BLaER1 (cell line): ENCODE data around the gene COIL.

ENCODE experiments used
- H3K27ac ChIP-seq: shearing (Covaris generic); formaldehyde crosslinking; 2 replicates; pipeline ENCODE4 v1.8.1; 2022
- H3K27me3 ChIP-seq: shearing (Covaris generic); formaldehyde crosslinking; 2 replicates; pipeline ENCODE4 v1.8.1; 2022
- H3K36me3 ChIP-seq: shearing (Covaris generic); formaldehyde crosslinking; 2 replicates; pipeline ENCODE4 v1.8.1; 2022
- H3K4me1 ChIP-seq: shearing (Covaris generic); formaldehyde crosslinking; 2 replicates; pipeline ENCODE4 v1.8.1; 2022
- H3K4me2 ChIP-seq: shearing (Covaris generic); formaldehyde crosslinking; 2 replicates; pipeline ENCODE4 v1.8.1; 2022
- H3K4me3 ChIP-seq: shearing (Covaris generic); formaldehyde crosslinking; 2 replicates; pipeline ENCODE4 v1.8.1; 2022
- H3K9ac ChIP-seq: shearing (Covaris generic); formaldehyde crosslinking; 2 replicates; pipeline ENCODE4 v1.8.1; 2022
- H3K9me3 ChIP-seq: shearing (Covaris generic); formaldehyde crosslinking; 2 replicates; pipeline ENCODE4 v1.8.1; 2022
- H4K20me1 ChIP-seq: shearing (Covaris generic); formaldehyde crosslinking; 2 replicates; pipeline ENCODE4 v1.8.1; 2022
- Cebpa-rat ChIP-seq: shearing (Covaris generic); IDR thresholded peaks from 2 replicates; pipeline ENCODE4 v1.8.1; 2022

The COIL gene

DNA sequence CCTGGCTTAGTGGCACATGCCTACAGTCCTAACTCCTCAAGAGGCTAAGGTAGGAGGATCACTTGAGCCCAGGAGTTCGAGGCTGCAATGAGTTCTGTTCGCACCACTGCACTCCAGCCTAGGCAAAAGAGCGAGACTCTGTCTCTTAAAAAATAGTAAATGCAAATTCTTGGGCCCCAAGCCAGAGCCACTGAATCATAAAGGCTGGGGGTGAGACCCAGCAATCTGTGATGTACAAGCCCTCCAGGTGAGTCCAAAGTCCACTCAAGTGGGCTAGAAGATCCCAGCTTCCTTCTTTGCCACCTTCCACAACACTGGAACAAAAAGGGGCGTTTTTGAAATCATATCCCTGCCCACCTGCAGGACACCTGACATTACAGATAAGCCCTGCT, 63.9 kb downstream of the COIL start:
- H3K4me2 ChIP-seq = no peak overlapping the region

DNA sequence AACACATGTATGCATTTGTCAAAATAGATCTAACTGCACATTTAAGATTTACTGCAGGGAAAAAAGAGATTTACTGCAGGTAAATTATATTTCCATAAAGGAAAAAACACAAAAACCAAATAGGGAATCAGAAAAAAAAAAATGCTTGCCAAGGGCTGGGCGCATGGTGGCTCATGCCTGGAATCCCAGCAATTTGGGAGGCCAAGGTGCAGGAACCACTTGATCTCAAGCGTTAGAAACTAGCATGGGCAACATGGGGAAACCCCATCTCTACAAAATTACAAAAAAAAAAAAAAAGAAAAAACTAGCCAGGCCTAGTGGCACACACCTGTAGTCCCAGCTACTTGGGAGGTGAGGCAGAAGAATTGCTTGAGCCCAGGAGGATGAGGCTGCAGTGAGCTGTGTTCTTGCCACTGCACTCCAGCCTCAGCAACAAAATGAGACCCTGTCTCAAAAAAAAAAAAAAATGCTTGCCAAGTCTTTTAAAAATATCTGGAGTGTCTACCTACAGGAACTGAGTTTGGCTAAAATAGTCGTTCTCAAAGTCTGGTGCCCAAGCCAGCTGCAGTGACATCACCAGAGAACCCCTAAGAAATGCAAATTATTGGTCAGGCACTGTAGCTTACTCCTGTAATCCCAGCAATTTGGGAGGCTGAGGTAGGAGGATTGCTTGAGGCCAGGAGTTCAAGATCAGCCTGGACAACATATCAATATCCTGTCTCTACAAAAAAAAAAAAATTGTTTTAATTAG, 64.5 kb downstream of the COIL start:
- no peak overlapping the region for H3K27ac ChIP-seq
- H3K36me3 ChIP-seq = peaks cover 100% of the 10 kb centered on the region
- H3K4me1 ChIP-seq = no peaks in the 10 kb centered on the region
- TF ChIP-seq Cebpa-rat = no peak
- no peak overlapping the region for H3K9ac ChIP-seq
- peaks cover 22% of the 10 kb centered on the region for H3K9me3 ChIP-seq
- H3K4me3 ChIP-seq = no peak overlapping the region
- H3K4me2 ChIP-seq = no peak overlapping the region
- H4K20me1 ChIP-seq = peaks cover 77% of the 10 kb centered on the region
- H3K27me3 ChIP-seq = no peaks in the 10 kb centered on the region

More for the DNA sequence above, 63.9 kb downstream of the COIL start:
- H3K36me3 ChIP-seq = peaks cover 100% of the 10 kb centered on the region
- peaks cover 17% of the 10 kb centered on the region for H3K9me3 ChIP-seq
- H3K9ac ChIP-seq = no peak overlapping the region
- H3K27me3 ChIP-seq = no peaks in the 10 kb centered on the region
- TF ChIP-seq Cebpa-rat = no peak
- no peaks in the 10 kb centered on the region for H3K4me1 ChIP-seq
- H3K4me3 ChIP-seq = no peak overlapping the region
- H3K27ac ChIP-seq = no peak overlapping the region
- peaks cover 83% of the 10 kb centered on the region for H4K20me1 ChIP-seq

DNA sequence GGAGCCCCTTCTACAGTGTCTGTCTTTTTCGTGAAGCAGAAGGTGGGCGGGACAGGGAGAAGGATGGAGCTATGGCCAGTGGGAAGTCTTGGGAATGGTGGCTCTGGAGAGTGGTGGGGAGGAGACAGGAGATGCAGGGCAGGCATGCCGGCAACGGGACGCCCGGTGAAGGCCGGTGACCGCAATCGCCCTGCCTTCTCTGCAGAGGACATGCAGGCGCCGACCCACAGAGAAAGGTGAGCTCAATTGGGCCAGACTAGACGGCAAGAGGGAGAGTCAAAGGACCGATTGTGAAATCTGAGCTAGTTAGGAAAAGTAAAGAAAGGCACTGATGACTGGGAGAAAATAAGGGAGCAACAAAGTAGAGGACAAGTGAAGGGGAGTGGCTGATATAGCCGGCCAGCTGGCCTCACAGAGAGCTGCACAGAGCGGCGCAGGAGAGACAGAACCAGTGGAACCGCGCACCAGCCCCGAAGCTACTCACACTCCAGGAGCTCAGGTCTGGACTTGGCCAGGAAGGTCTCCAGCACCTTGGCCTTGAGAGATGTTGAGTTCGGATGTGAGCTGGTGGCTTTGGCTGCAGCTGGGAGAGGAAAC, 65.9 kb downstream of the COIL start:
- TF ChIP-seq Cebpa-rat = no peak
- Histone ChIP-seq H3K27me3 (no peaks in the 10 kb centered on the region), H3K4me2 (no peak overlapping the region), H3K9ac (no peak overlapping the region), H4K20me1 (peaks cover 63% of the 10 kb centered on the region), H3K9me3 (peaks cover 37% of the 10 kb centered on the region), H3K4me3 (no peak overlapping the region), H3K27ac (no peak overlapping the region), H3K4me1 (no peaks in the 10 kb centered on the region), H3K36me3 (peaks cover 100% of the 10 kb centered on the region)

DNA sequence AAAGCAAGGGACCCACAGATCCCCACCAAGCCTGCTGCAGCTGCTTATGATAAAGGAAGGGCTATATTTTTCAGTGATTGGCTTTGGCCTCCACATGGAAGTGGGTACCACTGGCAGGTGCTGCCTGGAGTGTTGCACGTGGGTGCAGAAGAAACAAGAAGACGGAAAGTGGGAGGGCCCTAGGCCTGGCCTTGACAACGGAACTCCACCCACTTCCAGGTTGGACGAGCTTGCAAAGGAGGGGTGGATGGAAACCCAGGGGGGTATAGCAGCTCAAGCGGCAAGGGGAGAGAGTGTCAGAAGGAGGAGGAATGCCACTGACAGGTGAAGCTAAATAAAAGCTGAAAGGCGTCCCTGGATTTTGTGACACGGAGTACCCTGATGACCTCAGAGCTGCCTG, 67.3 kb downstream of the COIL start:
- no peak overlapping the region for H3K4me2 ChIP-seq
- no peak overlapping the region for H3K9ac ChIP-seq
- H4K20me1 ChIP-seq = peaks cover 49% of the 10 kb centered on the region
- H3K27me3 ChIP-seq = no peaks in the 10 kb centered on the region
- peaks cover 51% of the 10 kb centered on the region for H3K9me3 ChIP-seq
- no peak overlapping the region for H3K27ac ChIP-seq
- TF ChIP-seq Cebpa-rat = no peak
- H3K36me3 ChIP-seq = peaks cover 100% of the 10 kb centered on the region
- no peaks in the 10 kb centered on the region for H3K4me1 ChIP-seq
- H3K4me3 ChIP-seq = no peak overlapping the region

DNA sequence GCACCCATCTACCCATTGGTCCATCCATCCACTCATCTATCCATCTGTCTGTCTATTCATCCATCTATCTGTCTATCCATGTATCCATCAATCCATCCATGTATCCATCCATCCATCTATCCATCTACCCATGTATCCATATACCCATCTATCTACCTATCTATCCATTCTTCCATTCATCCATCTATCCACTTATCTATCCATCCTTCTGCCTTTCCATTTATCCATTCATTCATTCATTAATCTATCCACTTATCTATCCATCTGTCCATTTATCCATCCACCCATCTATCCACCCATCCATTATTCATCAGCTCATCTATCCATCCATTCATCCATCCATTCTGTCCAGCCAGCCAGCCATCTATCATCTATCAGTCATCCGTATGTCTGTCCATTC, 68.5 kb downstream of the COIL start:
- Histone ChIP-seq H4K20me1 (peaks cover 37% of the 10 kb centered on the region), H3K27me3 (no peaks in the 10 kb centered on the region), H3K9ac (no peak overlapping the region), H3K4me3 (no peak overlapping the region), H3K4me1 (no peaks in the 10 kb centered on the region), H3K4me2 (no peak overlapping the region), H3K36me3 (peaks cover 100% of the 10 kb centered on the region), H3K9me3 (peaks cover 63% of the 10 kb centered on the region), H3K27ac (no peak overlapping the region)
- no peak for TF ChIP-seq Cebpa-rat

DNA sequence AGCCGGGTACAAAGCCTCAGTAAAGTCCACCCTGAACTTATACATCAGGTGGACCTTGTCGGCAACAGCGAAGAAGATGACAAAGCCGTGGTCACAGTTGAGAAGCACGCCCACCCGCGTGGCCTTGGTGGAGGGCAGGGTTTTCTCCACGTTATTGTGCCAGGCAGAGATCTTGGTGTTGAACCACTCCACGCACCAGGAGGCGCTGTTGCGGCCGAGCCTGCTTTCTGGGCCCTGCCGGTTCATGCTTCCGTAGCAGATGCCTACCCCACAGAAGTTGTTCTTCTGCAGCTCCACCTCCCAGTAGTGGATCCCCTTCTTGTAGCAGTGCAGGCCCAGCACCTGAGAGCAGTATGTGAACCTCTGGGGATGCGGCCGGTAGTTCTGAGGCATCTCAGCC, 69.1 kb downstream of the COIL start:
- Histone ChIP-seq H3K36me3 (peaks cover 100% of the 10 kb centered on the region), H3K4me3 (no peak overlapping the region), H3K9me3 (peaks cover 63% of the 10 kb centered on the region), H3K9ac (no peak overlapping the region), H4K20me1 (peaks cover 31% of the 10 kb centered on the region), H3K27me3 (no peaks in the 10 kb centered on the region), H3K4me1 (no peaks in the 10 kb centered on the region), H3K27ac (no peak overlapping the region), H3K4me2 (no peak overlapping the region)
- TF ChIP-seq Cebpa-rat = no peak

DNA sequence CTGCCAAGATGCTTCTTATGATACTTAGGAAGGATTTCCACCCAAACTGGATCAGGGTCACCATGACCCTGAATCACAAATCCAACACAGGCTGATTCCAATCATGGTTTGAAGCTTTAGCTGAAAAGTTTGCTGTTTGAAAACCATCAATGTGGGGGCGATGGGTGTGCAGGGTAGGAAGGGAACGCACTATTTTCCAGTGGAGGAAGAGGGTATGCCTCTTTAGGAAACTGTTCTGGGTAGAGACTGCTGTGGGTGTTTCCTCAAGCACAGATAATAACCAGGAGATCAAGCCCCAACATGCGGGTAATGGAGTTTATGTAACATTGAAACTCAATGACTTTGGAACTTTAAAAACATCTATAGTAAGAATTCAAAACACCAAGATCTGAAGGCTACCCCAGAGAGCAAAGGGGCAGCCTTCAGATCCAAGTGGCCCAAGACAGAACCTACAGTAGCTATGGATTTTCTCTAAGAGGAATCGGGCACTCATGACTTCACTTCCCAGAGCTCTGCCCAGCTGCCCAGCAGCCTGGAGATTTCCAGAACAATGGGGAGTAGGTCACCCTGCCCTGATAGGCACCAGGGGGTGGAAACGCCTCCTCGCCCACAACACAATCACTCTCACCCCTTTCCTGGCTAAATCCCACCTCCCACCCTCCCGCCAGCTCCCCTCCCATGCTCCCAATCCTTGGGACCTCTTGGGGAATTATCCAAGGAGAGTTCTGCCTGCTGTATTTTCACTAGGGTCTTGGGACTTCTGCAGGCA, 69.8 kb downstream of the COIL start:
- H4K20me1 ChIP-seq = peaks cover 24% of the 10 kb centered on the region
- TF ChIP-seq Cebpa-rat = no peak
- H3K4me2 ChIP-seq = no peak overlapping the region
- no peak overlapping the region for H3K27ac ChIP-seq
- H3K4me1 ChIP-seq = no peaks in the 10 kb centered on the region
- peaks cover 100% of the 10 kb centered on the region for H3K36me3 ChIP-seq
- H3K27me3 ChIP-seq = no peaks in the 10 kb centered on the region
- H3K9me3 ChIP-seq = peaks cover 63% of the 10 kb centered on the region
- H3K9ac ChIP-seq = no peak overlapping the region
- no peak overlapping the region for H3K4me3 ChIP-seq

DNA sequence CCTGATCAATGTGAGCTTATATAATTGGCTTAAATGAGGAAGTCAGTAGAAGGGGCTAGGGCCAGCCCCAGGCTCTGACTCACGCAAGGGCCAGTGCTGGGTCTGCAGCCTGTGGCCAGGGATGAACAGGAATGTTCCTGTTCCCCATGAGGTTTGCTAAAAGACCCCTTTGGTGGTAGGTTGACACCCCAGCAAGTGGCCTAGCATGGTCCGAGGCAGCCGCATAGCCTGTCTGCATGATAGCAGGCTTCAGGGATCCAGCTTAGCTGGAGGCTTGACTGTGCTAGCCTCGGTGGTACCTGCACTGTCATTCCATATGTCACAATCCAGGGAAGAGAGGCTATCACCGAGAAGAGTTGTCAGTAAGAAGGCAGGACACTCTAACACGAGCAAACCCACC, 70.5 kb downstream of the COIL start:
- Histone ChIP-seq H3K36me3 (peaks cover 97% of the 10 kb centered on the region), H3K27me3 (no peaks in the 10 kb centered on the region), H4K20me1 (peaks cover 20% of the 10 kb centered on the region), H3K4me1 (no peaks in the 10 kb centered on the region), H3K9me3 (peaks cover 63% of the 10 kb centered on the region), H3K4me3 (no peak overlapping the region), H3K9ac (no peak overlapping the region), H3K4me2 (no peak overlapping the region), H3K27ac (no peak overlapping the region)
- no peak for TF ChIP-seq Cebpa-rat
